HL-60/S4 treated with retinoic acid at 250 ng/mL for 4 days and 3 days (cell line): ENCODE results near the gene NDUFA6.
"Not testable (repeated sequence)": the region's sequence is repeated elsewhere in the genome, so short reads cannot be mapped to it uniquely, and the experiment has no call there.

Source experiments
- in situ Hi-C: fragments of 300-500 bp; cut with MboI; formaldehyde crosslinking; loops from 2 replicates; pipeline ENCODE4 v1.7.0; 2022; ENCODE audit warnings: low sequenced_read_pairs

NDUFA6 gene

DNA sequence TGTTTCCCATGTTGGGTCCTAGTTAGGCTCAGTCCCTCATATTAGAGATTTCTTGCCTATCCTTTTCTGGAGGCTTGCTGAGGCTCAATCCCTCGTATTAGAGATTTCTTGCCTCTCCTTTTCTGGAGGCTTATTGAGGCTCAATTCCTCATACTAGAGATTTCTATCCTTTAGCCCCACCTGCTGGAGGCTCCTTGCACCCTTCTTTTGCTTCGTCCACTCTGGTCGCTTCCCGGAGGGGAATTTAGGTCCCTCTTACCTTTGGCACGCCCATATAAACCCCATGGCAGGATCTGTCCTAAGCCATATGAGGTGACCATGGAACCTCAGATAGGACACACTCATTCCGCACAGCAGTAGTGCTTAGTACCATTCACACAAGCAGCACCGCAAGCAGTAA, 24.1 kb upstream of the NDUFA6 start:
- in situ Hi-C loops: no loop called here

DNA sequence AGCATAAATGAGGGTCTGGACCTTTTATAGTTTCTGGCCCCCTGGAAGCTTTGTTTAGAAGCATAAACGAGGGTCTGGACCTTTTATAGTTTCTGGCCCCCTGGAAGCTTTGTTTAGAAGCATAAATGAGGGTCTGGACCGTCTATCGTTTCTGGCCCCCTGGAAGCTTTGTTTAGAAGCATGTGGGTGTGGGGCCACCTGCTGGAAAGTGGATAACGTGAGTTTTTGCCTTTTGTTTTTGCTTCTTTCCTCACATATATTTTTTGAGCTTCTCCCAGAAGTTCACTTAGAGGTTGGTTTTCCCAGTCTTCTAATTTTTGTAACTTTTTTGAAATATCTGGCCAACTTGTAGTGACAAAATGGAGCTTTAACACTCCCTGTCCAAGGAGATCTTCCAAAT, 22.2 kb upstream of the NDUFA6 start:
- in situ Hi-C loops: not testable (repeated sequence)

DNA sequence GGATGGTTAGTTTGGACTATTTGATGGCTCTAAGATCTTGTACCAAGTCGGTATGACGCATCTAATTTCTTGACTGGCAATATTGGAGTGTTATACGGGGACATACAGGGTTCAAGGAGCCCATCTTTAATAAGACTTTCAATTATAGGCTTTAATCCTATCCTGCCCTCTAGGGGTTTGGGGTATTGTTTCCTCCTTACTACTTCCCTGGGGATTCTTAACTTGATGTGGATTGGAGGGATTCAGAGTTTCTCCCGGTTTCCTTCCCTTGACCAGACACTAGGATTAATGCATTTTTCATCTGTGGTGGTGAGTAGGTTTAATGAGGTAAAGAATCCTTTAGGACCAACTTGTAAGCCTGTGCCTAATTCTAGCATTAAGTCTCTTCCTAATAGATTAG, 21.2 kb upstream of the NDUFA6 start:
- in situ Hi-C loops: no loop called here

DNA sequence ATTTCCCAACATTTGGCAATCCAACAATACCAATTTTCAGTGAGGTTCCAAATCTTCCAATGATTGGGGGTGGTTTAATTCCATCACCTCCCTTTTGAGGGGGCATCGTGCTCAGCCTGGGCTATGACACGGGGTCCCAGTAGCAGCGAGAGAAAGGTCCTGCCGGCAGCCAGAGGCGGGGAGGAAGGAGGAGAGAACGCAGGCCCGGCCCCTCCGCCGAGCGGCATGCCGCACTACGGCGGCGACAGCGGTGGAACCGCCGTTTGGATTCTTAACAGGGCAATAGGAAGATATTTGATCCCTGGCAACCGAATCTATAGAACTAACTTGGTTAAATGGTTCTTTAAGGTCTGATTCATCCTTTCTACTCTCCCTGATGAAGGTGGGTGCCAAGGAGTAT, 18.3 kb upstream of the NDUFA6 start:
- in situ Hi-C loops: no loop called here

DNA sequence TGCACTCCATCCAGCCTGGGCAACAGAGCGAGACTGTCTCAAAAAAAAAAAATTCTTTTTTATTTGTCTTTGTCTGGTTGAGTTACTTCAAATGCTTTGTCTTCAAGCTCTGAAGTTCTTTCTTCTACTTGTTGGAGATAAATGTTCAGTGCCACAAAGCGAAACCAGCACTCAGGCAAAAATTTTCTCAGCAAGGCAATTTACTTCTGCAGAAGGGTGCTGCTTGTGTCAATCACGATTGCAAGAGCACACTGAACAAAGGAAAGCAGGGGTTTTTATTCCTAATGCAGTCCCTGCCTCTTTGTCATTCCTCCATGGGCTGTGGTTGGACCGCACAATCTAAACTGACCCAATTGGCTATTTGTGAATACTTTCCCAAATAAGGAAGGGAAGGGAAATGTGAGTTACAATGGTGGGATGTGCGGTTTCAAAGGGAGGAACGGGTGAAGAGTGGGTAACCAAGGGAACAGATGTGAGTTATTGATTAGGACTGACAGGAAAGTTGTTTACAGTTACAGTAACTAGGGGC, 13.8 kb upstream of the NDUFA6 start:
- in situ Hi-C loops: not testable (repeated sequence)

DNA sequence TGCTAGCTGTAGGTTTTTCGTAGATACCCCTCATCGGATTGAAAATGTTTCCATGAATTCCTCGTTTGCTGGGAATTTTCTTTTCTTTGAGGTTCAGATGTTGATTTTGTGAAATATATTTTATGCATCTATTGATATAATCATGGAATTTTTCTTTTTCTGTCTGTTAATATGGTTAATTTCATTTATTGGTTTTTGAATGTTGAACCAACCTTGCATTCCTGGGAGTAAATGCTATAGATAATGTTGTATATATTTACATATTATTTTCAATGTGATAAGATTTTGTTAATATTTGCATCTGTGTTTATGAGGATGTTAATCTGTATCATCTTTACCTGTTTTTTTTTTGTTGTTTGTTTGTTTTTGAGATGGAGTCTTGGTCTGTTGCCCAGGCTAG, 10.6 kb upstream of the NDUFA6 start:
- in situ Hi-C loops: no loop called here

DNA sequence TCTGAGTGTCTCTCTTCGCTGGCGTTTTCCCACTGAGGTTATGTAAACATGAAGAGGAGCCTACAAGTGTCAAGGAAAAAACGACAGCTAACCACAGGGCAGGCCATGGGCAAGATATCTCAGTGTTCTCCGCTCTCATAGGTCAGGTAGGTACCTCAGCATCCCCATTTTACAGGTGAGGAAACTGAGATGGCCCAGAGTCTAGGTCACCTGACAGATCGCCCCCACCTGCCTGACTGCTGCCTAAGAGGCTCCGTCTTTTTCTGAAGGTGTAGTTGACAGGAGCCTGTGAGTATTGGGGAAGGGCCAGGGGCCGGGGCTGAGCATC, 847 bp upstream of the NDUFA6 start:
- in situ Hi-C loops: no loop called here

DNA sequence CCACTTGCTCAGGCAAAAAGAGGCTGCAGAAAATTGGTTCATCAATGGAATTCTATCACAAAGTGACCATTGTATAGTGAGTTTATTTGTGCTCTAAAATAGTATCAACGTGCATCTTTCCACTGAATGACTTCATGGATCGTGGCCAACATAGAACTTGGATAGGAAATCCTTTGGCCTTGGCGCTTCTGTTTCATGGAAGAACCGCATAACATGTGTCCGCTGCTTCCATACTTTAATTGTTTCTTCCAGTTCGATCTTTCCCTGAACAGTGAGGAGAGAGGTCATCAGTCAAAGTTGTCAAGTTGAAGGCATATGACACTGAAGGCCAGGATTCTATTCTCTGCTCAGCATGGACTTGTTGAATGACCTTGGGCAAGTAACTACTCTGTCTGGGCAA, 4.5 kb downstream of the NDUFA6 start:
- in situ Hi-C loops: no loop called here

DNA sequence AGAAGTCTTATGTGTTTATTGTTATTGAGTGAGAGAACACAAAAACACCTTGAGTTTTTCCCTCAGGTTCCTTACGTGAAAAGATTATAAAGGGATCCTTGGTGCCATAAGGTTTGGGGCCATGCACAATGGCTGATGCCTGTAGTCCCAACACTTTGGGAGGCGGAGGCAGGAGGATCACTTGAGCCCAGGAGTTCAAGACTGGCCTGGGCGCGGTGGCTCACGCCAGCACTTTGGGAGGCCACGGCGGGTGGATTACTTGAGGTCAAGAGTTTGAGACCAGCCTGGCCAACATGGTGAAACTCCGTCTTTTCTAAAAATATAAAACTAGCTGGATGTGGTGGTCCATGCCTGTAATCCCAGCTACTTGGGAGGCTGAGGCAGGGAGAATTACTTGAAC, 5.7 kb downstream of the NDUFA6 start:
- in situ Hi-C loops: no loop called here

DNA sequence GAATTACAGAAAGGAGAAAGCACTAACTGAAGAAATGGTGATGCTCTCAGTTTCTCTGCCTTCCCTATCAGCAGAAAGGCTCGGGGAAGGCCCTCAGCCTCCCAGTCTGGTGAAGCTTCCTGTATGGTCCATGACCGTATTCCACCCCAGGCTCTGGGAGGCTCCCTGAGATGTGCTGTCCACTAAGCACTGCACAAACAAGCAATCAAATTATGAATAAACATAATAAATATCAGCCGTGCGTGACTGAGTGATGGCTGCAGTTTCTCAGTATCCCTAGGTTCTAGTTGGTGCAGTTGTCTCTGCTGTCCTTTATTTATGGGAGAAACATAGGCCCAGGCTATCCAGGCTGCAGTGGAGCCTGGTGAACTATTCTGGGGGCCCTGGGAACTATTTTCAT, 7.5 kb downstream of the NDUFA6 start:
- in situ Hi-C loops: no loop called here

DNA sequence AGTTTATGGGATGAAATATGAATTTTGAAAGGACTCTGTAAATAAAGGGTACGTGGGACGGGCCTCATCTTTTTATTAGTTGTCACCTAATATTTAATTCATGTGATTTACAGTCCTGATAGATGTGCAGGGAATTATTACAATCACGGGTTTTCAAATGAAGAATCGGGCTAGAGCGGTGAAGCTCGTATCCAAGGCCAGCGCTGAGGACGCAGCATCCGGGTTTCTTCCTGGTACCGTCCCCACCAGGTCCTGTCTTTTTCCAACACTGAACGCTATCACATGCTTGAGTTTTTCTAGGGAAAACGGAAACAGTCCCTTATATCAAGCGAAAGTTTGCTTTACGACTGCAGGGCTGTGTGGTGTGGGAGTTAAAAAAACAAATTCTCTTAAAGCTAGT, 10.3 kb downstream of the NDUFA6 start:
- in situ Hi-C loops: no loop called here

DNA sequence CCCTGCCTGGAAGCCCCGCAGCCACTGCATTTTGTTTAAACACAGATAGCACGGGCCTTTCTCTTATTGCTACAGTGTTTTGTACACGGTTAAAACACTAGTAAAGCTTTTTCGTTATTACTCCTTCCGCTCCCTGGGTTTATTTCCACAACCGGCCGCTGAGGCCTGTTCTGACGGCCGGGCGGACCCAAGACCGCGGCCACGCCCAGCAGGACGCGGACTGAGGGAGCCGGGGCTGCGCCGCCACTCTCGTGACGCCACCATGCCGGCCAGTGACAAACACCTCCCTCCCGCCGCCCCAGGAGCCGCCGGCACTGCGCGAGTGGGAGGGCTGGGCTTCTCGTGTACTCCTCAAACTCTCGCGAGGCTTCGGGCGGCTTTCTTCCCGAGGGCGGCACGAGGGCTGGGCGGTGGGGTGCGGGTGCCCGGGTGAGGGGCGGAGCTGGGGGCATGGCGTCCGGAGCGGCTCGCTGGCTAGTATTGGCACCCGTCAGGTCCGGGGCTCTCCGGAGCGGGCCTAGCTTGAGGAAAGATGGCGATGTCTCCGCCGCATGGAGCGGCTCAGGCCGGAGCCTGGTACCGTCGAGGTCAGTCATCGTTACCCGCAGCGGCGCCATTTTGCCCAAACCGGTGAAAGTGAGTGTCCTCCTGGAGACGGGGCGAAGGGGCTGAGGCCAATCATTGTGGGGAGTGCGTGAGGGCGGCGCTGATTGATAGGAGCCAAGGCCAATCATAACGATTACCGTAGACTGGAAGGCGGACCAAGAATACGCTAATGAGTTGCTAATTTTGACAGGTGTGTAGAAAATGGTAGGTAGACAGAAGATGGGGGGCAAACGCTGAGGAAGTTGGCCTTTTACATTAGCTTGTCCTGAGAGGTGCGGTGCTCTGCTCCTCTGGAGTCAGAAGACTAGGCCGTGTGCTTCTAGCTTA, 11.0 kb downstream of the NDUFA6 start, which contains the start of gene SMDT1:
Gene SMDT1, plus strand, starts transcription at position 382 of the 933 bp plus-strand sequence. Its CDS starts 69 bp downstream, at position 451.
- in situ Hi-C loops: no loop called here

DNA sequence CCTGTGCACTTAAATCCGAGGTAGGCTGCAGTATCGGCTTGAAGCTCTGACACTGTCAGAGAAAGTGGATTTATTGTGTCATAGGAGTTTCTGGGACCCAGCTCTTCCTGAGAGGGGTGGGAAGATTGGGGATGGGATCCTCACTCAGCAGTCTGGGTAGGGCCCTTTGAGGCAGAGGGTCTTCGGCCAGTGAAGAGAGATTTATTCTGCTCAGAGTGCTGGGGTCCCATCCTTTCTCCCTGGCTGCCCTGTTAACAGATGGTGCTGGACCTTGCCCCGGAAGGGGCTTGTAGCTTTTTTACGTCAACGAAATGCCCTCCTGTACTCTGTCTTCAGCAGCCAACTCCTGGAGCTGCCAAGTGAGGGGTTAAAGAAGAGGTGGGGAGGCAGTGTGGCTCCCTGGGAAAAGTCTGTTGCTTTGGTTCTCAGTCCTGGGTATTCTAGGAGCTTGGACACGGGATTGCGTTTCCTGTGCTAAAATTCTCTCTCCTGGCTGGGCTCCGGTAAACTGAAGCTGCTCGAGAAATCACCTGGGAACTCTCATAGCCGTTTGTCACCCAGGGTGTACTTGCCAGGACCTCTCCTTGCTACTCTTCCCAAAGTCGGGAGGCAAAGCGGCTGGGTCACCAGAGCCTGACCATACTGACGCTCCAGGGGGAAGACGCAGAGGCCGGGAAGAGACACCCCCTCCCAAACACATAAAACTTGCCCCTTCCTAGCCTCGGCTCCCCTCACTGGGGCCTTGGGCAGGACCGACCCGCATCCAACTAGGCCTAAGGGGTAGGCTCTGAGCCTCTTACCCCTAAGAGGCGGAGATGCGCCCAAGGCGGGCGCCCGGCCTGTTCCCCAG, 11.9 kb downstream of the NDUFA6 start:
- in situ Hi-C loops: no loop called here

DNA sequence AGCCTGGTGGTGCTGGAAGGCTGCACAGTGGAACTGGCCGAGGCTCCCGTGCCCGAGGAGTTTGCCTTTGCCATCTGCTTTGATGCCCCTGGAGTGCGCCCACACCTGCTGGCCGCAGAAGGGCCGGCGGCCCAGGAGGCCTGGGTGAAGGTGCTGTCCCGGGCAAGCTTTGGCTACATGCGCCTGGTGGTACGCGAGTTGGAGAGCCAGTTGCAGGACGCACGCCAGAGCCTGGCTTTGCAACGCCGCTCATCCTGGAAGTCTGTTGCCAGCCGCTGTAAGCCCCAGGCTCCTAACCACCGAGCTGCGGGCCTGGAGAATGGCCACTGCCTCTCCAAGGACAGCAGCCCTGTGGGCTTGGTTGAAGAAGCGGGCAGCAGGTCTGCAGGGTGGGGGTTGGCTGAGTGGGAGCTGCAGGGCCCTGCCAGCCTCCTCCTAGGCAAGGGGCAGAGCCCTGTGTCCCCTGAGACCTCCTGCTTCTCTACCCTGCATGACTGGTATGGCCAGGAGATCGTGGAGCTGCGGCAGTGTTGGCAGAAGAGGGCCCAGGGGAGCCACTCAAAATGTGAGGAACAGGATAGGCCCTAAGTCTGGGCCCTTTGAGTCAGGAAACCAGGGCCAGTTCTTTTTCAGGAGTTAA, 13.0 kb downstream of the NDUFA6 start:
- in situ Hi-C loops: no loop called here

DNA sequence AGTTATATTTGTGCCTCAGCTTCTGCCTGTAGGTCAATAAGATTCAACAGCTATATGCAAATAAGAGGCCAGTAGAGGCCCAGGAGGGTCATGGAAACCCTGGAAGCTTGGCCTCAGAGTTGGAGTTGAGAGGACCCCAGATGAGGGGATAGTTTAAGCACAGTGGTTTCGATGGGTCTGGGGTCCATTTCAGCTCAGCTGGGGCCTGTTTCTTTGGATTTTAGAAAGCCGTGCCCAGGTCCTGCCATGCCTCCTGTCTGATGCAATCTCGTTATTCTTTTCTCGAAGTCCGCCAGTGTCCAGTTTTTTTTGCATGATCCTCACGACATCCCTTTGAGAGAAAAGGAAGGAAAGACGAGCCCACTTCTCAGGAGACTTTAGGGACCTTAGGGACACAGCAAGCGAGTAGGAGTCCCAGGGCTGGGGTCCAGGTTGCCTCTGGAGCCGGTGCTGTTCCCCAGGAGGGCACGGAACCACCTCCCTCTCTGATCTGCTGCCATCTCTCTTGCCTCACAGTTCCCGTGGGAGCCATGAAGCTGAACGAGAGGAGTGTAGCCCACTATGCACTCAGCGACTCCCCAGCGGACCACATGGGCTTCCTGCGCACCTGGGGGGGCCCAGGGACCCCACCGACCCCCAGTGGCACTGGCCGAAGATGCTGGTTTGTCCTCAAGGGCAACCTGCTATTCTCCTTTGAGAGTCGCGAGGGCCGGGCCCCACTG, 13.6 kb downstream of the NDUFA6 start:
- in situ Hi-C loops: no loop called here

DNA sequence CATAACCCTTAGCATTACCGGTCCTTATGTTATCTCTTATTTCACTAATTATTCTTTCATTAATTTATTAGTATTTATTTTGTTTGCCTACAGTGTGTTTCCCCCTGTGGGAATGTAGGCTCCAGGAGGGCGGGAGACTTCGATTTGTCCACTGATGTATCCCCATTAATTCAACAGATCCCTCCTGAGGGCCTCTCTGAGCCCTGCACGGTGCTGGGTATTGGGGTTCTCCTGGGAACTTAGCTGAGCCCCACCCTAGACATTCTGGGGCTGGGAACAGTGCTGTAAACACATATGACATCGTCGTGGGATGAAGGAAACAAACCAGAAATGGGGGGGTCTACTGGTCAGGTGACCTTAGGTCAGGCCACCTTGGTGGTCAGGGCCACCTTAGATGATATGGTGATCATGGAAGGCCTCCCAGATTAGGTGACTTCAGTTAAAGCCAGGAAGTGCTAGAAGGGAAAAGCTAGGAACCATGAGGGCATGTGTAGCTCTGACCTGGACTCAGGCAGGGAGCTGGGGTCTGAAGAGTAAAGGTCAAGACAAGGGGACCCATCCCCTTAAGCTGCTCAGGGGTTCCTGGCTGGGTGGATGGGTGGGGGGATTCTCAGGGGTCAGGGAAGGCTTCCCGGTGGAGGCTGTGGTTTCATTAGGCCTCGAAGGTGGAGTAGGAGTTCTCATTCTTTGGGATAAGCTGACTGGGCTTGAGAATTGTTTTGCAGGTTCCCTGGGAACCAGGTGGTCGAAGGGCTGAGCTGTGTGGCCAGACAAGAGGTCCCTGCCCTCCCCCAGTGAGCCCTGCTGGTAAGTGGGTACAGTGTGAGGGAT, 15.5 kb downstream of the NDUFA6 start:
- in situ Hi-C loops: no loop called here

DNA sequence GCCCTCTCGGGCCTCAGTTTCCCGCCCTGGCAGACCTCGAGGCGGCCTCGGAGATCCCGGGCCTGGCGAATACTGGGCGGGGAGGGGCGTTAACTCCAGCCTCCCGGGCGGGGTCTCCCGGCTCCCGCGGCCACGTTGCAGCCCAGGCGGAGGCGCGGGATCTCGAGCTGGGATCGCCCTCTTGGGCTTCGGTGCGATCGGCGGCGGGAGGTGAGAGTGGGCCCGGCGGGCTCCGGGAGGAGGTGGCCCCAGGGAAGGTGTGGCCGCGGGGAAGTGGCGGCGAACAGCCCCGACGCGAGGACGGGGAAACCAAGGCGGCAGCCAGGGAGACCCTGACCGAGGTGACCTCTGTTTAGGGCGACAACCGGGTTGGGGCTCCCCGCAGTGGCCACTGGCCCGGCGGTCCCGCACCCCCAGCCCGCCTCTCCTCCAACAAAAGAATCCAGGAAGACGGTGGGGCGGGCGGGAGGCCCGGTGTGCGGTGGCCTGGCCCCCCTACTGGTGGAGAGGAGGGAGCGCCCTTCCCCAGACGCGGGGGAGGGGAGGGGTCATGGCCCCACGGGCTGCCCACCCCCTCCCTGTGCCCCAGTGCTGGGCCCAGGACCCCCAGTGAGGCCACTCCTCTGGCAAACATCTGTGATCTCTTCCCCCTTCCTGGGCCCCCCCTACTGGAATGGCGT, 16.3 kb downstream of the NDUFA6 start, which contains the start of gene PHETA2:
Gene PHETA2, plus strand, starts transcription at position 117 of the 680 bp plus-strand sequence. CDS start 3,046 bp downstream, outside the sequence.
- in situ Hi-C loops: no loop called here

DNA sequence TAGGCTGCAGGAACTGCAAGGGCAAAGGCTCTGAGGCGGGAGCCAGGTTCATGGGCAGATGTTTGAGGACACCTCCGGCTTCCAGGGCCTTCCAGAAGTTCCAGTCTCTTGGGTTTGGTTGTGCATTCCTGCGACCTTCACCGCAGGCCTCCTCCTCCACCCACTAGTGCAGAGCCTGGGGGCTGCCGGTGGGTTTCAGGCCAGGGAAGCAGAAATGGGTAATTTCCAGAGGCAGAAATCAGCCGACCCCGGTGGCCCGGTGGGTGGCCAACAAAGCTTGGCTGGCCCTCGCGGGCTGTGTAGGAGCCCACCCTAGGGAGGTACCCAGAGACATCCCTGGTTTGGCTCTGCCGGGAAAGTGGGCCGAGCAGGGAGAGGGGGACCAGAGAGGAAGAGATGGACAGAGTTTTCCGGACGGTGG, 16.9 kb downstream of the NDUFA6 start:
- in situ Hi-C loops: no loop called here
